Natural killer cell (primary cell): Measurements from ENCODE around the gene MME. TPM values are rescaled to one million over a fixed set of nuclear protein-coding genes. Genes with fewer than 3 reads are reported as not detected.

Source experiments
- ATAC-seq, 3 donors: fragments of 150-1000 bp in 2 of 3; fragments of 200-7000 bp in 1 of 3; cut with Tn5 transposase; 1 replicate in 1 of 3; 2 replicates in 2 of 3; pipeline ENCODE4 v1.10.0; 2021; ENCODE audit warnings: mild to moderate bottlenecking in 2 of 3, moderate library complexity in 2 of 3
- DNase-seq, 2 donors: peaks; one replicate each; pipeline versions ENCODE4 v3.0.0 to v3.0.0-alpha.2; 2013 to 2021; ENCODE audit warnings: mixed read lengths in 1 of 2
- H3K27ac ChIP-seq: one replicate; pipeline ENCODE4 v1.5.1; 2013; ENCODE audit warnings: mild to moderate bottlenecking, low read length
- H3K27me3 ChIP-seq: one replicate; pipeline ENCODE4 v1.6.1; 2013; ENCODE audit warnings: low read length; ENCODE audit not compliant: control insufficient read depth, insufficient read depth
- H3K36me3 ChIP-seq: one replicate; pipeline ENCODE4 v1.6.1; 2013; ENCODE audit warnings: low read length; ENCODE audit not compliant: control insufficient read depth, insufficient read depth
- H3K4me1 ChIP-seq: one replicate; pipeline ENCODE4 v1.6.1; 2013; ENCODE audit warnings: low read length; ENCODE audit not compliant: control insufficient read depth, insufficient read depth
- H3K4me3 ChIP-seq: one replicate; pipeline ENCODE4 v1.5.1; 2013; ENCODE audit warnings: low read length
- H3K9me3 ChIP-seq: one replicate; pipeline ENCODE4 v1.6.1; 2013; ENCODE audit warnings: low read length; ENCODE audit not compliant: control insufficient read depth, insufficient read depth
- H3K27ac Mint-ChIP-seq, 2 donors: one replicate each; pipeline ENCODE4 v1.8.0; 2022; ENCODE audit warnings: mild to moderate bottlenecking in 2 of 2, mixed read lengths in 2 of 2, moderate library complexity in 1 of 2
- H3K27me3 Mint-ChIP-seq, 2 donors: one replicate each; pipeline ENCODE4 v1.8.0; 2022; ENCODE audit warnings: low read depth in 2 of 2, mixed read lengths in 2 of 2
- H3K36me3 Mint-ChIP-seq: one replicate; pipeline ENCODE4 v1.8.0; 2022; ENCODE audit warnings: mixed read lengths
- H3K4me1 Mint-ChIP-seq, 2 donors: one replicate each; pipeline ENCODE4 v1.8.0; 2022; ENCODE audit warnings: mixed read lengths in 2 of 2
- H3K4me3 Mint-ChIP-seq: one replicate; pipeline ENCODE4 v1.8.0; 2022; ENCODE audit warnings: mild to moderate bottlenecking, moderate library complexity, mixed read lengths
- H3K9me3 Mint-ChIP-seq, 2 donors: one replicate each; pipeline ENCODE4 v1.8.0; 2022; ENCODE audit warnings: mixed read lengths in 2 of 2
- CTCF ChIP-seq: fragments of 200-600 bp; IDR thresholded peaks from one replicate; pipeline ENCODE4 v1.8.0; 2022; ENCODE audit warnings: antibody characterized with exemption
- whole genome bisulfite sequencing: methylation state at CpG from one replicate; pipeline ENCODE4 v1.1.7; 2013; ENCODE audit warnings: missing lambda C conversion rate; ENCODE audit not compliant: insufficient coverage; 5-methylcytosine and 5-hydroxymethylcytosine counted together
- intact Hi-C: fragments of 100-400 bp; cut with micrococcal nuclease; formaldehyde crosslinking; loops from one replicate; pipeline ENCODE4 v1.14.2; 2022
- total RNA-seq, 4 donors: library from RNA; stranded (reverse); fragments of 120-200 nt in 1 of 4; gene quantifications; one replicate each; pipeline versions ENCODE4 v1.2.3 to v1.2.4, GENCODE V29; 2013 to 2022

The MME gene
- total RNA-seq, 3 donors from 2014 or later (not counting 1 experiment from before 2014, with no cell fraction given): 0.16 to 6.1 TPM; not detected in 1

GRCh38 chr3:155147588-155147987 lies 67.5 kb downstream of the MME start:
- H3K36me3 ChIP-seq: no peaks in the 10 kb centered on the region
- Mint-ChIP-seq H3K36me3 (no peaks in the 10 kb centered on the region), H3K4me1 (no peaks in the 10 kb centered on the region), H3K9me3 (peaks cover 0 to 3% of the 10 kb centered on the region in 2 donors), H3K4me3 (no peak overlapping the region), H3K27ac (no peak overlapping the region), H3K27me3 (no peaks in the 10 kb centered on the region)
- no peaks in the 10 kb centered on the region for H3K27me3 ChIP-seq
- H3K4me1 ChIP-seq: no peaks in the 10 kb centered on the region
- no peak overlapping the region for H3K4me3 ChIP-seq
- no peaks in the 10 kb centered on the region for H3K9me3 ChIP-seq
- 85% methylated on average over 1 of the region's 1 CpG for WGBS
- no peak for ATAC-seq
- no peak for TF ChIP-seq CTCF
- intact Hi-C loops: no loop called here
- no peak overlapping the region for H3K27ac ChIP-seq
- DNase-seq: no peak

- Histone ChIP-seq H3K9me3 (no peaks in the 10 kb centered on the region), H3K27ac (no peak overlapping the region), H3K4me1 (no peaks in the 10 kb centered on the region), H3K36me3 (no peaks in the 10 kb centered on the region), H3K27me3 (no peaks in the 10 kb centered on the region), H3K4me3 (no peak overlapping the region)
- intact Hi-C loops: no loop called here
- H3K4me1 Mint-ChIP-seq: peaks cover 6 to 7% of the 10 kb centered on the region in 2 donors
- no peak for ATAC-seq
- no peaks in the 10 kb centered on the region for H3K36me3 Mint-ChIP-seq
- no peaks in the 10 kb centered on the region for H3K27me3 Mint-ChIP-seq
- TF ChIP-seq CTCF: no peak
- no peak for DNase-seq
- H3K9me3 Mint-ChIP-seq: peaks cover 2 to 6% of the 10 kb centered on the region in 2 donors
- H3K27ac Mint-ChIP-seq: no peak overlapping the region
- no peak overlapping the region for H3K4me3 Mint-ChIP-seq
- WGBS: 80% methylated on average over 3 of the region's 3 CpGs
Measured at GRCh38 chr3:155149494-155149893, 69.4 kb downstream of the MME start.

GRCh38 chr3:155153242-155154186 lies 73.4 kb downstream of the MME start:
- Histone ChIP-seq H3K27me3 (no peaks in the 10 kb centered on the region), H3K27ac (no peak overlapping the region), H3K4me1 (no peaks in the 10 kb centered on the region), H3K9me3 (no peaks in the 10 kb centered on the region), H3K4me3 (no peak overlapping the region), H3K36me3 (no peaks in the 10 kb centered on the region)
- WGBS: 91% methylated on average over 4 of the region's 6 CpGs
- peaks cover 2 to 6% of the 10 kb centered on the region in 2 donors for H3K9me3 Mint-ChIP-seq
- TF ChIP-seq CTCF: no peak
- no peaks in the 10 kb centered on the region for H3K27me3 Mint-ChIP-seq
- intact Hi-C loops: no loop called here
- DNase-seq: no peak
- H3K36me3 Mint-ChIP-seq: no peaks in the 10 kb centered on the region
- peaks cover 6 to 7% of the 10 kb centered on the region in 2 donors for H3K4me1 Mint-ChIP-seq
- peak in 2 of 3 donors; percentile 40 to 78 for ATAC-seq
- peak overlapping the region; percentile 77 for H3K4me3 Mint-ChIP-seq
- H3K27ac Mint-ChIP-seq: peak overlapping the region; percentile 76 to 80
